Jurkat, Clone E6-1 (cell line): ENCODE results near the gene PHPT1.
"Not testable (repeated sequence)": the region's sequence is repeated elsewhere in the genome, so short reads cannot be mapped to it uniquely, and the experiment has no call there.

Experiments used
- DNase-seq: peaks from one replicate; pipeline ENCODE4 v3.0.0-alpha.2; 2011; ENCODE audit warnings: low read depth, low spot score
- H3K4me3 ChIP-seq: 2 replicates; pipeline ENCODE4 v1.5.1; 2011; ENCODE audit warnings: mild to moderate bottlenecking, low read length, control low read depth, moderate library complexity

The PHPT1 gene

DNA sequence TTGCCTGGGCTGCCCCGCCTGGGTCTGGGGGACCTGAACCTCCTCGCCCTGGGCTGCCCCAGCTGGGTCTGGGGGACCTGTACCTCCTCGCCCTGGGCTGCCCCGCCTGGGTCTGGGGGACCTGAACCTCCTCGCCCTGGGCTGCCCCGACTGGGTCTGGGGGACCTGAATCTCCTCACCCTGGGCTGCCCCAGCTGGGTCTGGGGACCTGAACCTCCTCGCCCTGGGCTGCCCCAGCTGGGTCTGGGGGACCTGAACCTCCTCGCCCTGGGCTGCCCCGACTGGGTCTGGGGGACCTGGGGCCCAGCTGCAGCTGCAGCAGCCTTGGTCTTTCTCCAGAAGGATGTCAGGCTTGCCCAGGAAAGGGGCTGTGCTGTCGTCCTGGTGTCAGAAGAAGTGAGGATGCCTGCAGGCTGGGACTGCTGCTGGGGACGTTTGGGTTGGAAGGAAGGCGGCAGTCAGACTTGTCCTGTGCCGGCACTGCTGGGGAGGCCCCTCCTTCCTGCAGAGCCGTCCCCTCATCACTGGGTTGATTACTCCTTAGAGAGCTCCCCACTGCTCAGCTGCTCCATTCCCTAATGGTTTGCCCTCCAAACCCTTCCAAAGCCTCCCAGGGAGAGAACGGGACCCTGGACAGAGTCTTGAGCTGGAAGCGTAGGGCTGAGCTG is 15.7 kb upstream of the PHPT1 start:
- H3K4me3 ChIP-seq, DNase-seq: not testable (repeated sequence)

- no peak for DNase-seq
Observed at GRCh38 chr9:136835162-136835931, 13.9 kb upstream of the PHPT1 start.

GRCh38 chr9:136835932-136836904 is 13.0 kb upstream of the PHPT1 start:
- DNase-seq: no peak
- no peak overlapping the region for H3K4me3 ChIP-seq

More at GRCh38 chr9:136835162-136835931, 13.9 kb upstream of the PHPT1 start:
- no peak overlapping the region for H3K4me3 ChIP-seq

GRCh38 chr9:136837146-136837855 is 11.9 kb upstream of the PHPT1 start:
- no peak for DNase-seq
- no peak overlapping the region for H3K4me3 ChIP-seq

GRCh38 chr9:136837856-136838277 is 11.3 kb upstream of the PHPT1 start:
- H3K4me3 ChIP-seq, DNase-seq: not testable (repeated sequence)

GRCh38 chr9:136838314-136839228 is 10.6 kb upstream of the PHPT1 start:
- no peak overlapping the region for H3K4me3 ChIP-seq
- no peak for DNase-seq

GRCh38 chr9:136839229-136840139 is 9.7 kb upstream of the PHPT1 start:
- no peak for DNase-seq
- H3K4me3 ChIP-seq: no peak overlapping the region

DNA sequence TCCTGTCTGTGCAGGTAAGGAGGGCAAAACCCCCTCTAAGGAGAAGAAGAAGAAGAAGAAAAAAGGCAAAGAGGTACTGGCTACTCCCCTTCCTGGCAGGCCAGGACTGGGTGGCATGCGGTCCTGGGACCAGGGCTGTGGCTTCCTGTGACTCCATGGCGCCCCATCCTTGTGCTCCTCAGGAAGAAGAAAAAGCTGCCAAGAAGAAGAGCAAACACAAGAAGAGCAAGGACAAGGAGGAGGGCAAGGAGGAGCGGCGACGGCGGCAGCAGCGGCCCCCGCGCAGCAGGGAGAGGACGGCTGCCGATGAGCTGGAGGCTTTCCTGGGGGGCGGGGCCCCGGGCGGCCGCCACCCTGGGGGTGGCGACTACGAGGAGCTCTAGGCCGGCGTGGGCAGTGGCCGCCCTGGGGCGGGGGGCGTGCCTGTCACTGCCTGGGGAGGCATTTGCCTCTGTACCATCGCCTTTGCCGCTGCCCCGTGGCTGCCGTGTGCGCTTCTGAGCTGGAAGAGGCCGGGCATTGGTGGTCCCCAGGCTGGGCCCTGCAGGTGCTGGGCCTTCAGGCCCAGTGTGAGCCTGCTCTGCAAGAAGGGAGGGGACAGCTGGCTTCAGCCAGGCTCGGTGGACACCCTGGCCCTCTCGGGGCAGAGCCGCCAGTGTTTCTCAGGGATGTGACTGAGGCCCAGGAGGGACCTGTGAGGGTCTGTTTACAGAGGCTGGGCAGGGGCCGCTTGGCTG is 8.9 kb upstream of the PHPT1 start:
- DNase-seq: no peak
- no peak overlapping the region for H3K4me3 ChIP-seq

GRCh38 chr9:136840877-136841645 is 8.1 kb upstream of the PHPT1 start:
- no peak overlapping the region for H3K4me3 ChIP-seq
- peak; percentile 32 for DNase-seq

DNA sequence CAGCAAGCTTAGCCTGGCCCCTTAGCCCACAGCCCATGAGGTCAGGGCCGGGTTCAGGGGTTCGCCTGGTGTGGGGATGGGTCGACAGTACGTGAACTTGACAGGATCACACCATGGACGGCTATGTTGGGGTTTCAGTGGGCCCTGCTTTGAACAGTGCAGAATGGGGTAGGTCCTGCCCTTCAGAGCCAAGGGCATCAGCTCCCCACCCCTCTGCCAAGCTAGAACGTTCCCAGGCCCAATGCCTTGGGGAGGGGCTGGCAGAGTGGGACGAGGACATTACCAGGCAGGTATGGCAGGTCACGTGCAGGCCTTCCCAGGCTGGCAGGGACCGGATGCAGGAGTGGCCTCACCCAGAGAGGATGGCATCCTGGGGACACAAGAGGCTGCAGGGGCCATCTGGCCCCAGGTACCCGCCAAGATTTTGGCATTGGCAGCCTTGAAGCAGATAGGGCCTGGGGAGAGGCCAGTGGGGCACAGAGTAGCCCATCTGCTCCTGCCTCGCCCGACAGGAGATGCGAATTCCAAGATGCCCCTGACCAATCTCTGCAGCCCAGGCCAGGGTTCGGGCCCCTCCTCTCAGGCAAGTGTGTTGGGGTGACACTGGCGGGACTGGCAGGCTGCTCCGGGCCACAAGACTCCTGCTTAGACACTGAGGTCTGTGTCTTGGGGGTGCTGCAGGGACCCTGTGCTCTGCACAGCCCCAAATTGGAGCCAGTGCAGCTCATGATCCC is 7.4 kb upstream of the PHPT1 start:
- not testable (repeated sequence) for H3K4me3 ChIP-seq, DNase-seq

- peak within 1 kb of the TSS; percentile 49 for H3K4me3 ChIP-seq
Observed at GRCh38 chr9:136842380-136842948, 6.7 kb upstream of the PHPT1 start, which contains the start of gene AJM1. Gene AJM1, plus strand, starts transcription at chr9:136842478. Its CDS starts 1,937 bp downstream, at chr9:136844415.

GRCh38 chr9:136843159-136843800 is 5.9 kb upstream of the PHPT1 start:
- not testable (repeated sequence) for DNase-seq, H3K4me3 ChIP-seq

More at GRCh38 chr9:136842380-136842948, 6.7 kb upstream of the PHPT1 start, which contains the start of gene AJM1:
- DNase-seq: peak; percentile 70

- DNase-seq, H3K4me3 ChIP-seq: not testable (repeated sequence)
Observed at GRCh38 chr9:136843801-136844740, 5.1 kb upstream of the PHPT1 start.
